Hepatocyte (in vitro differentiated cells): Measurements from ENCODE around the gene FOXRED2.

Source experiments
- CTCF ChIP-seq: fragments of 200-600 bp; sonication (generic); IDR thresholded peaks from 2 replicates; pipeline ENCODE4 v1.5.1; 2016; ENCODE audit warnings: antibody characterized with exemption, mild to moderate bottlenecking; ENCODE audit not compliant: poor library complexity
- EZH2 ChIP-seq: fragments of 200-600 bp; sonication (generic); IDR thresholded peaks from 2 replicates; pipeline ENCODE4 v1.6.1; 2016; ENCODE audit warnings: antibody characterized with exemption, mild to moderate bottlenecking, borderline replicate concordance
- EZH2phosphoT487 ChIP-seq: fragments of 200-600 bp; sonication (generic); IDR thresholded peaks from one replicate; pipeline ENCODE4 v1.6.1; 2018; ENCODE audit warnings: antibody characterized with exemption, mild to moderate bottlenecking, low read depth, moderate library complexity; ENCODE audit not compliant: unreplicated experiment, severe bottlenecking

DNA sequence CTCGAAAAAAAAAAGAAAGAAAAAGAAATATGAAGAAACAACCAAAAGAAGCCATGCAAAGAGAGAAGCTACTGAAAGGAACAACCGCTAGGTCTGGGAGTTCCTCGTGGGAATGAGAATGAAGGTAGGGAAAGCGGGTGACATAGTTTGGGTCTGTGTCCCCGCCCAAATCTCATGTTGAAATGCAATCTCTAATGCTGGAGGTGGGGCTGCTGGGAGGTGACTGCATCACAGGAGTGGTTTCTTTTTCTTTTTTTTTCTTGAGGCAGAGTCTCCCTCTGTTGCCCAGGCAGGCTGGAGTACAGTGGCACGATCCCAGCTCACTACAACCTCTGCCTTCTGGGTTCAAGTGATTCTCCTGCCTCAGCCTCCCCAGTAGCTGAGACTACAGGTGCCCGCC lies 15.7 kb downstream of the FOXRED2 start:
- TF ChIP-seq CTCF = no peak
- no peak for TF ChIP-seq EZH2
- TF ChIP-seq EZH2phosphoT487 = no peak
